H1 (cell line): Measurements from ENCODE around the gene CNRIP1.

ENCODE experiments used
- GTF2F1 ChIP-seq: IDR thresholded peaks from 2 replicates; pipeline ENCODE4 v1.6.1; 2012; ENCODE audit warnings: low read depth, low read length, improper control_type of control experiment, borderline replicate concordance
- POLR2A ChIP-seq, 2 experiments: IDR thresholded peaks; 1 replicate in 1 of 2; 2 replicates in 1 of 2; pipeline ENCODE4 v1.6.1; 2011; ENCODE audit warnings: low read depth in 2 of 2, low read length in 2 of 2, mild to moderate bottlenecking in 2 of 2; ENCODE audit errors: control extremely low read depth in 1 of 2
- POLR2AphosphoS5 ChIP-seq: IDR thresholded peaks from 2 replicates; pipeline ENCODE4 v1.6.1; 2011; ENCODE audit warnings: low read depth, low read length

GRCh38 chr2:68311033-68311432 is 8.7 kb downstream of the CNRIP1 start:
- TF ChIP-seq GTF2F1 (no peak), POLR2A (IDR thresholded peaks at IDR 0.05; ENCODE audit: control extremely low read depth in 1 of 2, low read depth in 2 of 2, low read length in 2 of 2) (no peak), POLR2AphosphoS5 (no peak)
